Breast epithelium (tissue), 4 donors: ENCODE results near the gene DUOXA2. TPM values are rescaled to one million over a fixed set of nuclear protein-coding genes. Genes with fewer than 3 reads are reported as not detected.

Experiments
- DNase-seq, 2 donors: peaks; one replicate each; pipeline ENCODE4 v3.0.0-alpha.2; 2019; ENCODE audit warnings: low spot score in 2 of 2
- H3K27ac ChIP-seq, 2 donors: fragments of 200-600 bp; sonication (generic) in 1 of 2; one replicate each; pipeline ENCODE4 v1.5.1; 2016 to 2019; ENCODE audit warnings: mild to moderate bottlenecking in 1 of 2
- H3K27me3 ChIP-seq, 2 donors: fragments of 200-600 bp; sonication (generic) in 1 of 2; one replicate each; pipeline versions ENCODE4 v1.5.1 to v1.6.0; 2017 to 2019; ENCODE audit warnings: control low read depth in 1 of 2, mild to moderate bottlenecking in 1 of 2
- H3K36me3 ChIP-seq: fragments of 200-600 bp; one replicate; pipeline ENCODE4 v1.5.1; 2019
- H3K4me1 ChIP-seq, 2 donors: fragments of 200-600 bp; sonication (generic); one replicate each; pipeline ENCODE4 v1.5.1; 2016 to 2019; ENCODE audit warnings: control low read depth in 1 of 2
- H3K4me3 ChIP-seq, 3 donors: fragments of 200-600 bp; sonication (generic); 1 replicate in 2 of 3; 2 replicates in 1 of 3; pipeline ENCODE4 v1.5.1; 2016 to 2019; ENCODE audit warnings: mild to moderate bottlenecking in 3 of 3, moderate library complexity in 2 of 3
- H3K9me3 ChIP-seq, 2 donors: fragments of 200-600 bp; sonication (generic) in 1 of 2; one replicate each; pipeline ENCODE4 v1.5.1; 2016 to 2019; ENCODE audit warnings: control low read depth in 1 of 2
- CTCF ChIP-seq, 3 donors: fragments of 450-650 bp; IDR thresholded peaks; one replicate each; pipeline ENCODE4 v1.5.1; 2016 to 2017; ENCODE audit warnings: antibody characterized with exemption in 3 of 3, mild to moderate bottlenecking in 3 of 3, moderate library complexity in 3 of 3
- POLR2A ChIP-seq: fragments of 450-650 bp; IDR thresholded peaks from one replicate; pipeline ENCODE4 v1.6.1; 2016; ENCODE audit warnings: antibody characterized with exemption, mild to moderate bottlenecking, moderate library complexity
- POLR2AphosphoS5 ChIP-seq, 3 donors: sonication (generic); formaldehyde crosslinking; IDR thresholded peaks; one replicate each; pipeline ENCODE4 v1.6.1; 2017; ENCODE audit warnings: antibody characterized with exemption in 3 of 3
- intact Hi-C: fragments of 100-400 bp; cut with DNase I; formaldehyde crosslinking; loops from one replicate; pipeline ENCODE4 v1.15.1; 2023; ENCODE audit warnings: low total_unique reads
- total RNA-seq, 3 donors: library from RNA; depleted of rRNA; stranded (reverse); fragments of >200 nt; gene quantifications; one replicate each; pipeline ENCODE4 v1.1.0, GENCODE V29; 2016

Gene DUOXA2
- total RNA-seq, 3 donors from 2014 or later = 0.33 TPM; not detected in 2

GRCh38 chr15:45147606-45148005, 33.5 kb downstream of the DUOXA2 start:
- intact Hi-C loops = no loop called here
- TF ChIP-seq CTCF (IDR thresholded peaks at IDR 0.05) (no peak), POLR2A (no peak), POLR2AphosphoS5 (IDR thresholded peaks at IDR 0.05) (no peak)
- no peak overlapping the region for H3K4me3 ChIP-seq
- H3K27me3 ChIP-seq = no peaks in the 10 kb centered on the region
- DNase-seq = no peak
- H3K9me3 ChIP-seq = no peaks in the 10 kb centered on the region
- H3K27ac ChIP-seq = no peak overlapping the region
- no peaks in the 10 kb centered on the region for H3K4me1 ChIP-seq
- no peaks in the 10 kb centered on the region for H3K36me3 ChIP-seq

GRCh38 chr15:45148076-45149059, 34.2 kb downstream of the DUOXA2 start:
- Histone ChIP-seq H3K27ac (no peak overlapping the region), H3K36me3 (no peaks in the 10 kb centered on the region), H3K4me3 (no peak overlapping the region), H3K9me3 (no peaks in the 10 kb centered on the region), H3K4me1 (no peaks in the 10 kb centered on the region), H3K27me3 (no peaks in the 10 kb centered on the region)
- TF ChIP-seq CTCF (IDR thresholded peaks at IDR 0.05) (no peak), POLR2A (no peak), POLR2AphosphoS5 (IDR thresholded peaks at IDR 0.05) (no peak)
- intact Hi-C loops = no loop called here
- no peak for DNase-seq

- H3K27ac ChIP-seq = no peak overlapping the region
- TF ChIP-seq POLR2AphosphoS5 (IDR thresholded peaks at IDR 0.05) (no peak), POLR2A (no peak), CTCF (IDR thresholded peaks at IDR 0.05) (no peak)
- no peaks in the 10 kb centered on the region for H3K36me3 ChIP-seq
- intact Hi-C loops = no loop called here
- no peaks in the 10 kb centered on the region for H3K4me1 ChIP-seq
- no peak overlapping the region for H3K4me3 ChIP-seq
- no peaks in the 10 kb centered on the region for H3K27me3 ChIP-seq
- H3K9me3 ChIP-seq = no peaks in the 10 kb centered on the region
- no peak for DNase-seq
Measured at GRCh38 chr15:45149060-45149459, 34.9 kb downstream of the DUOXA2 start.

- no peaks in the 10 kb centered on the region for H3K36me3 ChIP-seq
- H3K27me3 ChIP-seq = no peaks in the 10 kb centered on the region
- H3K4me3 ChIP-seq = no peak overlapping the region
- intact Hi-C loops = no loop called here
- H3K9me3 ChIP-seq = no peaks in the 10 kb centered on the region
- H3K27ac ChIP-seq = no peak overlapping the region
- DNase-seq = no peak
- no peak for TF ChIP-seq CTCF (IDR thresholded peaks at IDR 0.05)
- no peak for TF ChIP-seq POLR2A
- no peak for TF ChIP-seq POLR2AphosphoS5 (IDR thresholded peaks at IDR 0.05)
- H3K4me1 ChIP-seq = no peaks in the 10 kb centered on the region
Measured at GRCh38 chr15:45150481-45150880, 36.4 kb downstream of the DUOXA2 start.

- Histone ChIP-seq H3K27me3 (no peaks in the 10 kb centered on the region), H3K4me1 (no peaks in the 10 kb centered on the region), H3K9me3 (no peaks in the 10 kb centered on the region), H3K4me3 (no peak overlapping the region), H3K36me3 (no peaks in the 10 kb centered on the region), H3K27ac (no peak overlapping the region)
- intact Hi-C loops = no loop called here
- TF ChIP-seq POLR2AphosphoS5 (IDR thresholded peaks at IDR 0.05) = no peak
- no peak for TF ChIP-seq POLR2A
- TF ChIP-seq CTCF (IDR thresholded peaks at IDR 0.05) = no peak
- DNase-seq = no peak
Measured at GRCh38 chr15:45150997-45151396, 36.9 kb downstream of the DUOXA2 start.
